GM23338 (cell line): ENCODE measurements around the gene MIX23.

ENCODE experiments used
- CTCF ChIP-seq, 2 experiments: fragments of 200-600 bp in 1 of 2; sonication (generic) in 1 of 2; conservative IDR thresholded peaks; 2 replicates each; pipeline versions ENCODE4 v1.5.1 to v1.6.1; 2016 to 2017; ENCODE audit warnings: antibody characterized with exemption in 2 of 2, low read depth in 2 of 2, mild to moderate bottlenecking in 2 of 2, moderate library complexity in 1 of 2
- ETS1 ChIP-seq: IDR thresholded peaks from 2 replicates; pipeline ENCODE4 v1.6.1; 2016; ENCODE audit warnings: antibody characterized with exemption
- EZH2 ChIP-seq: fragments of 200-600 bp; sonication (generic); IDR thresholded peaks from one replicate; pipeline ENCODE4 v1.8.0; 2017; ENCODE audit warnings: antibody characterized with exemption, mild to moderate bottlenecking, low read depth; ENCODE audit not compliant: unreplicated experiment
- JUNB ChIP-seq: IDR thresholded peaks from one replicate; pipeline ENCODE4 v1.6.1; 2016; ENCODE audit warnings: antibody characterized with exemption; ENCODE audit not compliant: unreplicated experiment
- REST ChIP-seq: IDR thresholded peaks from one replicate; pipeline ENCODE4 v1.6.1; 2018; ENCODE audit warnings: antibody characterized with exemption; ENCODE audit not compliant: unreplicated experiment

- TF ChIP-seq CTCF (conservative IDR thresholded peaks at IDR 0.05; ENCODE audit: low read depth in 2 of 2) (no peak), REST (no peak), EZH2 (no peak), ETS1 (no peak), JUNB (no peak)
Measured at GRCh38 chr3:122414391-122414790, 31.4 kb upstream of the MIX23 start.
